WTC11 (cell line): Measurements from ENCODE around the gene ALOX15. TPM values are rescaled to one million over a fixed set of nuclear protein-coding genes. Genes with fewer than 3 reads are reported as not detected.
"Not testable (repeated sequence)": the region's sequence is repeated elsewhere in the genome, so short reads cannot be mapped to it uniquely, and the experiment has no call there.

ENCODE experiments used
- ATAC-seq: fragments of 200-7000 bp; cut with Tn5 transposase; 2 replicates; pipeline ENCODE4 v1.10.0; 2021; ENCODE audit warnings: mild to moderate bottlenecking, moderate library complexity
- CTCF ChIA-PET: fragments of 300-600 bp; sonication (Branson Sonifier 250); formaldehyde crosslinking; loops from one replicate; lab custom pipeline; 2021; ENCODE audit warnings: antibody characterized with exemption; lab: Charles Lee
- POLR2A ChIA-PET: fragments of 350-600 bp; sonication (Branson Sonifier 250); formaldehyde crosslinking; loops from one replicate; lab custom pipeline; 2021; ENCODE audit warnings: antibody characterized with exemption; lab: Charles Lee
- DNase-seq: peaks from one replicate; pipeline ENCODE4 v3.0.0; 2021; ENCODE audit warnings: low spot score
- H3K27ac Mint-ChIP-seq: 2 replicates; pipeline ENCODE4 v1.8.0; 2021; ENCODE audit warnings: mixed read lengths
- H3K27me3 Mint-ChIP-seq: 2 replicates; pipeline ENCODE4 v1.8.0; 2021; ENCODE audit warnings: low read depth, mild to moderate bottlenecking, moderate library complexity, mixed read lengths
- H3K36me3 Mint-ChIP-seq: 2 replicates; pipeline ENCODE4 v1.8.0; 2021; ENCODE audit warnings: mixed read lengths
- H3K4me1 Mint-ChIP-seq: 2 replicates; pipeline ENCODE4 v1.8.0; 2022; ENCODE audit warnings: mixed read lengths
- H3K4me3 Mint-ChIP-seq: 2 replicates; pipeline ENCODE4 v1.8.0; 2021; ENCODE audit warnings: mild to moderate bottlenecking, moderate library complexity, mixed read lengths
- H3K9me3 Mint-ChIP-seq: 2 replicates; pipeline ENCODE4 v1.8.0; 2021; ENCODE audit warnings: mixed read lengths
- ETV6 ChIP-seq: sonication (generic); formaldehyde crosslinking; IDR thresholded peaks from 2 replicates; pipeline ENCODE4 v1.8.1; 2022; ENCODE audit warnings: mild to moderate bottlenecking, missing genetic modification reagents
- FOXP1 ChIP-seq: sonication (generic); formaldehyde crosslinking; IDR thresholded peaks from 2 replicates; pipeline ENCODE4 v1.8.0; 2022; ENCODE audit warnings: missing genetic modification reagents, mild to moderate bottlenecking, moderate library complexity, borderline replicate concordance
- SP1 ChIP-seq: sonication (generic); formaldehyde crosslinking; conservative IDR thresholded peaks from 2 replicates; pipeline ENCODE4 v1.8.1; 2022; ENCODE audit warnings: missing genetic modification reagents
- ZNF263 ChIP-seq: sonication (generic); formaldehyde crosslinking; IDR thresholded peaks from 2 replicates; pipeline ENCODE4 v1.8.1; 2022; ENCODE audit warnings: low read depth, mild to moderate bottlenecking, moderate library complexity, missing genetic modification reagents
- total RNA-seq: library from RNA; stranded (reverse); gene quantifications from 3 replicates; pipeline ENCODE4 v1.2.3, GENCODE V29; 2021
- TF ChIP-seq, protein P1 (sequence below): sonication (generic); formaldehyde crosslinking; IDR thresholded peaks from 2 replicates; pipeline ENCODE4 v1.8.1; 2023; ENCODE audit warnings: mild to moderate bottlenecking, missing genetic modification reagents, borderline replicate concordance
- TF ChIP-seq, protein P2 (sequence below): sonication (generic); formaldehyde crosslinking; IDR thresholded peaks from 2 replicates; pipeline ENCODE4 v1.8.1; 2022; ENCODE audit warnings: low read depth, mild to moderate bottlenecking, moderate library complexity, missing genetic modification reagents, borderline replicate concordance
- TF ChIP-seq, protein P3 (sequence below): sonication (generic); formaldehyde crosslinking; IDR thresholded peaks from 2 replicates; pipeline ENCODE4 v1.8.1; 2023; ENCODE audit warnings: mild to moderate bottlenecking, missing genetic modification reagents, moderate library complexity
- TF ChIP-seq, protein P4 (sequence below): sonication (generic); formaldehyde crosslinking; IDR thresholded peaks from 2 replicates; pipeline ENCODE4 v1.8.0; 2022; ENCODE audit warnings: mild to moderate bottlenecking, missing genetic modification reagents
- TF ChIP-seq, protein P5 (sequence below): fragments of 200-600 bp; IDR thresholded peaks from 2 replicates; pipeline ENCODE4 v1.8.0; 2022; ENCODE audit warnings: antibody characterized with exemption

Gene ALOX15
- total RNA-seq, 1 experiment from 2014 or later: 0.50 TPM

DNA sequence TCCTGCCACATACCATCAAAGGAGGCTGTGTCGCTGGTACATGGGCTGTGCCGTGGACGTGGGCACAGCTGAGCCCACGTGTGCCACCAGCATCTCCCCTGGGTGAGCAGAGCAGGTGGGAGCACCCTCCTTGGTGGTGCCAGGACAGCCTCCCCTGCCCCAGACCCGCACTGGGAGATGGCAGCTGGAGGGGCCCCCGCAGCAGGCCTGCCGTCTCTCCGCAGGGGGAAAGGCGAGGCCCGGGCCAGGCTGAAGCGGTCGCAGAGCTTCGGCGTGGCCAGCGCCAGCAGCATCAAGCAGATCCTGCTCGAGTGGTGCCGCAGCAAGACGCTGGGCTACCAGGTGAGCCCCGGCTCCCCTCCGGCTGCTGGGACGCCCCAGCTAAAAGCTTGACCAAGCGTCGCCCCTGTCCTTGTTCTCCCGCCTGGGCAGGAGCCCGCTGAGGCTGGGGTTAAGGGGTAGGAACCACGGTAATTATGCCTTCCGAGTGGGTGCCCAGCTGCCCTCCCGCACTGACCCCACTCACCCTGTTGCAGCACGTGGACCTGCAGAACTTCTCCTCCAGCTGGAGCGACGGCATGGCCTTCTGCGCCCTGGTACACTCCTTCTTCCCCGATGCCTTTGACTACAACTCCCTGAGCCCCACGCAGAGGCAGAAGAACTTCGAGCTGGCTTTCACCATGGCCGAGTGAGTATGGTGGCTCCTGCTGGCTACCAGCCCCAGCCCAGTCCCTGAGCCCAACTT, 44.7 kb downstream of the ALOX15 start (continued):
- TF ChIP-seq, protein P1, sequence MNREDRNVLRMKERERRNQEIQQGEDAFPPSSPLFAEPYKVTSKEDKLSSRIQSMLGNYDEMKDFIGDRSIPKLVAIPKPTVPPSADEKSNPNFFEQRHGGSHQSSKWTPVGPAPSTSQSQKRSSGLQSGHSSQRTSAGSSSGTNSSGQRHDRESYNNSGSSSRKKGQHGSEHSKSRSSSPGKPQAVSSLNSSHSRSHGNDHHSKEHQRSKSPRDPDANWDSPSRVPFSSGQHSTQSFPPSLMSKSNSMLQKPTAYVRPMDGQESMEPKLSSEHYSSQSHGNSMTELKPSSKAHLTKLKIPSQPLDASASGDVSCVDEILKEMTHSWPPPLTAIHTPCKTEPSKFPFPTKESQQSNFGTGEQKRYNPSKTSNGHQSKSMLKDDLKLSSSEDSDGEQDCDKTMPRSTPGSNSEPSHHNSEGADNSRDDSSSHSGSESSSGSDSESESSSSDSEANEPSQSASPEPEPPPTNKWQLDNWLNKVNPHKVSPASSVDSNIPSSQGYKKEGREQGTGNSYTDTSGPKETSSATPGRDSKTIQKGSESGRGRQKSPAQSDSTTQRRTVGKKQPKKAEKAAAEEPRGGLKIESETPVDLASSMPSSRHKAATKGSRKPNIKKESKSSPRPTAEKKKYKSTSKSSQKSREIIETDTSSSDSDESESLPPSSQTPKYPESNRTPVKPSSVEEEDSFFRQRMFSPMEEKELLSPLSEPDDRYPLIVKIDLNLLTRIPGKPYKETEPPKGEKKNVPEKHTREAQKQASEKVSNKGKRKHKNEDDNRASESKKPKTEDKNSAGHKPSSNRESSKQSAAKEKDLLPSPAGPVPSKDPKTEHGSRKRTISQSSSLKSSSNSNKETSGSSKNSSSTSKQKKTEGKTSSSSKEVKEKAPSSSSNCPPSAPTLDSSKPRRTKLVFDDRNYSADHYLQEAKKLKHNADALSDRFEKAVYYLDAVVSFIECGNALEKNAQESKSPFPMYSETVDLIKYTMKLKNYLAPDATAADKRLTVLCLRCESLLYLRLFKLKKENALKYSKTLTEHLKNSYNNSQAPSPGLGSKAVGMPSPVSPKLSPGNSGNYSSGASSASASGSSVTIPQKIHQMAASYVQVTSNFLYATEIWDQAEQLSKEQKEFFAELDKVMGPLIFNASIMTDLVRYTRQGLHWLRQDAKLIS (CRISPR knock-in tag): no peak
- TF ChIP-seq, protein P2, sequence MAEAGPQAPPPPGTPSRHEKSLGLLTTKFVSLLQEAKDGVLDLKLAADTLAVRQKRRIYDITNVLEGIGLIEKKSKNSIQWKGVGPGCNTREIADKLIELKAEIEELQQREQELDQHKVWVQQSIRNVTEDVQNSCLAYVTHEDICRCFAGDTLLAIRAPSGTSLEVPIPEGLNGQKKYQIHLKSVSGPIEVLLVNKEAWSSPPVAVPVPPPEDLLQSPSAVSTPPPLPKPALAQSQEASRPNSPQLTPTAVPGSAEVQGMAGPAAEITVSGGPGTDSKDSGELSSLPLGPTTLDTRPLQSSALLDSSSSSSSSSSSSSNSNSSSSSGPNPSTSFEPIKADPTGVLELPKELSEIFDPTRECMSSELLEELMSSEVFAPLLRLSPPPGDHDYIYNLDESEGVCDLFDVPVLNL (CRISPR knock-in tag): no peak
- no peak for TF ChIP-seq ZNF263 (CRISPR knock-in tag)

DNA sequence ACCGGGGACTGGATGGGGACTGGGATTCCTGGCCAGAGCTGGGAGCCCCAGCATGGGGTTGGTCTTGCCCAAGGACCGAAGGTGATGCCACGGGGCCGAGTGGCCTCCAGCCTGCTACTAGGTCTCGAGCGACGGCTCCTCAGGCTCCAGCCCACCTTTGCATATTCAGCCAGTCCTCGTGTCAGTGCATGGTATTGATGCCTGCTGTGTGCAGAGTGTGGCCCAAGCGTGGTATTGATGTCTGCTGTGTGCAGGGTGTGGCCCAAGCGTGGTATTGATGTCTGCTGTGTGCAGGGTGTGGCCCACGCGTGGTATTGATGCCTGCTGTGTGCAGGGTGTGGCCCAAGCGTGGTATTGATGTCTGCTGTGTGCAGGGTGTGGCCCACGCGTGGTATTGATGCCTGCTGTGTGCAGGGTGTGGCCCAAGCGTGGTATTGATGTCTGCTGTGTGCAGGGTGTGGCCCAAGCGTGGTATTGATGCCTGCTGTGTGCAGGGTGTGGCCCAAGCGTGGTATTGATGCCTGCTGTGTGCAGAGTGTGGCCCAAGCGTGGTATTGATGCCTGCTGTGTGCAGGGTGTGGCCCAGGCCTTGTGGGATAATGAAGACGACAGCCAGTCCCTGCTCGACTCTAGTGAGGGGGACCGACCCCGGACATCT, 45.7 kb downstream of the ALOX15 start:
- POLR2A ChIA-PET: interaction anchor here (0.5 to 1.2 kb wide), 4 partner anchors 13 to 232 kb away, joined by 3 to 5 read pairs (median 3); no protein-coding TSS in a partner anchor

DNA sequence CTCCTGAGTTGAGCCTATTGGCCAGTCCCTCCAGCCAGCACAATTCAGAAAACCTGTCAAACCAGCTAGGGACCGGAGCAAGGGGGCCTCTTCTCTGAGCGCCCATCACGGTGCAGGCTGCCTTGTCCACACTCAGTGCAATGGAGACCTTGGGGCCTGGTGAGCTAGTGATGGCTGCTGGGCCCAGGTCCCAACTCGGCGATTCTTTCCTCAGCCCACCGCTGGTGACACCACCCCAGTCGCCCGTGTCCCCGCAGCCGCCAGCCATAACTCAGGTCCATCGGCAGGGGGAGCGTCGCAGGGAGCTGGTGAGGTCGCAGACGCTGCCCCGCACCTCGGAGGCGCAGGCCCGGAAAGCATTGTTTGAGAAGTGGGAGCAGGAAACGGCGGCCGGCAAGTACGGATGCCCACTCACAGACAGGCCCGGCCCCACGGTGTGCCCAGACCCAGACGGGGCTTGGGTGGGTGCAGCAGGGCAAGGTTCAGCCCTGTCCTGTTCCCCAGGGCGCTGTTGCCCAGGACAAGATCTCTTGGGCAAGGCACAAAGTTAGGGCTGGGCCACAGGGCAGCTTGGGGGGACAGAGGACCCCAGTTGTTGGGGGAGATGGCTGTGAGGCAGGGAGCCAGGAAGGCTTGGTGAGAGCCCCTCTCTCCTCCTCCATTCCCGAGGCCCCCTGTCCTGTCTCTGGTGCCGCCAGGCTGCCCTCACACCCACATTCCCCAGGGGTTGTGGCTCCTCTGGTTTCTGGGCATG, 46.4 kb downstream of the ALOX15 start:
- ATAC-seq (peak; percentile 75), DNase-seq (peak; percentile 76)
- Mint-ChIP-seq H3K36me3 (no peaks in the 10 kb centered on the region), H3K27me3 (no peaks in the 10 kb centered on the region), H3K4me1 (peaks cover 25% of the 10 kb centered on the region), H3K27ac (no peak overlapping the region), H3K9me3 (no peaks in the 10 kb centered on the region), H3K4me3 (no peak overlapping the region)
- CTCF ChIA-PET: interaction anchor here (0.5 to 2.4 kb wide), 26 partner anchors 8 to 1459 kb away, joined by 3 to 23 read pairs (median 4); partner anchors contain the start of genes ARRB2, GGT6, SMTNL2 and SPNS2
- TF ChIP-seq, protein P3, sequence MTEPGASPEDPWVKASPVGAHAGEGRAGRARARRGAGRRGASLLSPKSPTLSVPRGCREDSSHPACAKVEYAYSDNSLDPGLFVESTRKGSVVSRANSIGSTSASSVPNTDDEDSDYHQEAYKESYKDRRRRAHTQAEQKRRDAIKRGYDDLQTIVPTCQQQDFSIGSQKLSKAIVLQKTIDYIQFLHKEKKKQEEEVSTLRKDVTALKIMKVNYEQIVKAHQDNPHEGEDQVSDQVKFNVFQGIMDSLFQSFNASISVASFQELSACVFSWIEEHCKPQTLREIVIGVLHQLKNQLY (CRISPR knock-in tag): 0 out of 2 replicates have a peak, but pooled peaks have one; percentile 45
- peak; percentile 37; the same call in 1 of the 2 replicates for TF ChIP-seq FOXP1 (CRISPR knock-in tag)
- TF ChIP-seq, protein P4, sequence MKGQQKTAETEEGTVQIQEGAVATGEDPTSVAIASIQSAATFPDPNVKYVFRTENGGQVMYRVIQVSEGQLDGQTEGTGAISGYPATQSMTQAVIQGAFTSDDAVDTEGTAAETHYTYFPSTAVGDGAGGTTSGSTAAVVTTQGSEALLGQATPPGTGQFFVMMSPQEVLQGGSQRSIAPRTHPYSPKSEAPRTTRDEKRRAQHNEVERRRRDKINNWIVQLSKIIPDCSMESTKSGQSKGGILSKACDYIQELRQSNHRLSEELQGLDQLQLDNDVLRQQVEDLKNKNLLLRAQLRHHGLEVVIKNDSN: no peak
- no peak for TF ChIP-seq SP1
- TF ChIP-seq, protein P5, sequence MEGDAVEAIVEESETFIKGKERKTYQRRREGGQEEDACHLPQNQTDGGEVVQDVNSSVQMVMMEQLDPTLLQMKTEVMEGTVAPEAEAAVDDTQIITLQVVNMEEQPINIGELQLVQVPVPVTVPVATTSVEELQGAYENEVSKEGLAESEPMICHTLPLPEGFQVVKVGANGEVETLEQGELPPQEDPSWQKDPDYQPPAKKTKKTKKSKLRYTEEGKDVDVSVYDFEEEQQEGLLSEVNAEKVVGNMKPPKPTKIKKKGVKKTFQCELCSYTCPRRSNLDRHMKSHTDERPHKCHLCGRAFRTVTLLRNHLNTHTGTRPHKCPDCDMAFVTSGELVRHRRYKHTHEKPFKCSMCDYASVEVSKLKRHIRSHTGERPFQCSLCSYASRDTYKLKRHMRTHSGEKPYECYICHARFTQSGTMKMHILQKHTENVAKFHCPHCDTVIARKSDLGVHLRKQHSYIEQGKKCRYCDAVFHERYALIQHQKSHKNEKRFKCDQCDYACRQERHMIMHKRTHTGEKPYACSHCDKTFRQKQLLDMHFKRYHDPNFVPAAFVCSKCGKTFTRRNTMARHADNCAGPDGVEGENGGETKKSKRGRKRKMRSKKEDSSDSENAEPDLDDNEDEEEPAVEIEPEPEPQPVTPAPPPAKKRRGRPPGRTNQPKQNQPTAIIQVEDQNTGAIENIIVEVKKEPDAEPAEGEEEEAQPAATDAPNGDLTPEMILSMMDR: peak; percentile 55
- no peak for TF ChIP-seq ETV6 (CRISPR knock-in tag)
- POLR2A ChIA-PET: interaction anchor here (0.5 to 0.8 kb wide), 3 partner anchors 13 to 231 kb away, joined by 3 to 5 read pairs (median 3); no protein-coding TSS in a partner anchor

More for the DNA sequence above, 45.7 kb downstream of the ALOX15 start:
- not testable (repeated sequence) for H3K27me3 Mint-ChIP-seq, H3K27ac Mint-ChIP-seq, H3K9me3 Mint-ChIP-seq, ATAC-seq, DNase-seq, H3K36me3 Mint-ChIP-seq, H3K4me3 Mint-ChIP-seq
- CTCF ChIA-PET: interaction anchor here (0.7 to 4.6 kb wide), 22 partner anchors 9 to 125 kb away, joined by 3 to 30 read pairs (median 5); partner anchors contain the start of genes ARRB2, GGT6 and SMTNL2
- H3K4me1 Mint-ChIP-seq: peaks cover 32% of the 10 kb centered on the region
